DOHH2 (cell line): ENCODE data around the gene ABCD1.

Experiments used
- H3F3A ChIP-seq: fragments of 200-600 bp; sonication (generic), shearing (Covaris generic); 2 replicates; pipeline ENCODE4 v1.6.0; 2016; ENCODE audit warnings: antibody characterized with exemption, mild to moderate bottlenecking; ENCODE audit not compliant: control insufficient read depth, insufficient read depth
- H3K27ac ChIP-seq: fragments of 200-600 bp; sonication (generic); 2 replicates; pipeline ENCODE4 v1.5.1; 2014; ENCODE audit warnings: low read depth, mild to moderate bottlenecking, low read length, moderate library complexity
- H3K27me3 ChIP-seq: fragments of 200-600 bp; sonication (generic); 2 replicates; pipeline ENCODE4 v1.6.1; 2014; ENCODE audit warnings: mild to moderate bottlenecking, low read length, mixed read lengths; ENCODE audit not compliant: control insufficient read depth
- H3K36me3 ChIP-seq: fragments of 200-600 bp; sonication (generic); 2 replicates; pipeline ENCODE4 v1.6.1; 2014; ENCODE audit warnings: mild to moderate bottlenecking, low read length, moderate library complexity, mixed read lengths; ENCODE audit not compliant: control insufficient read depth
- H3K4me1 ChIP-seq: fragments of 200-600 bp; sonication (generic); 2 replicates; pipeline ENCODE4 v1.6.1; 2014; ENCODE audit warnings: mild to moderate bottlenecking, low read length, mixed read lengths; ENCODE audit not compliant: control insufficient read depth
- H3K4me2 ChIP-seq: fragments of 200-600 bp; sonication (generic); 2 replicates; pipeline ENCODE4 v1.6.0; 2014; ENCODE audit warnings: mild to moderate bottlenecking, low read length, moderate library complexity
- H3K4me3 ChIP-seq: fragments of 200-600 bp; sonication (generic); 2 replicates; pipeline ENCODE4 v1.5.1; 2014; ENCODE audit warnings: mild to moderate bottlenecking, low read length, mixed read lengths
- H3K79me2 ChIP-seq: fragments of 200-600 bp; sonication (generic); 2 replicates; pipeline ENCODE4 v1.6.1; 2014; ENCODE audit warnings: mild to moderate bottlenecking, low read length, mixed read lengths; ENCODE audit not compliant: control insufficient read depth
- H3K9me2 ChIP-seq: fragments of 200-600 bp; sonication (generic); replicated peaks from 2 replicates; pipeline ENCODE4 v1.6.1; 2014; ENCODE audit warnings: mild to moderate bottlenecking, low read length, mixed read lengths; ENCODE audit not compliant: control insufficient read depth
- H3K9me3 ChIP-seq: fragments of 200-600 bp; sonication (generic); 2 replicates; pipeline ENCODE4 v1.6.1; 2014; ENCODE audit warnings: antibody characterized with exemption, low read length, mixed read lengths; ENCODE audit not compliant: control insufficient read depth, insufficient read depth
- H4K20me1 ChIP-seq: fragments of 200-600 bp; sonication (generic); 2 replicates; pipeline ENCODE4 v1.6.0; 2014; ENCODE audit warnings: low read depth, mild to moderate bottlenecking, antibody characterized with exemption, low read length, moderate library complexity; ENCODE audit not compliant: control insufficient read depth, insufficient read depth
- CTCF ChIP-seq: fragments of 200-600 bp; sonication (generic); IDR thresholded peaks from one replicate; pipeline ENCODE4 v1.5.1; 2014; ENCODE audit warnings: antibody characterized with exemption, mild to moderate bottlenecking, low read depth, low read length; ENCODE audit not compliant: poor library complexity, severe bottlenecking
- EZH2phosphoT487 ChIP-seq: fragments of 200-600 bp; sonication (generic); IDR thresholded peaks from 2 replicates; pipeline ENCODE4 v1.6.1; 2017; ENCODE audit warnings: borderline replicate concordance, mild to moderate bottlenecking, antibody characterized with exemption, low read length, moderate library complexity, mixed read lengths

The ABCD1 gene

GRCh38 chrX:153735274-153735673 is 10.6 kb downstream of the ABCD1 start:
- no peak for TF ChIP-seq EZH2phosphoT487
- peak; percentile 31 for TF ChIP-seq CTCF
- H3K79me2 ChIP-seq = no peaks in the 10 kb centered on the region
- no peaks in the 10 kb centered on the region for H3F3A ChIP-seq
- no peaks in the 10 kb centered on the region for H4K20me1 ChIP-seq
- H3K4me3 ChIP-seq = no peak overlapping the region
- no peaks in the 10 kb centered on the region for H3K9me3 ChIP-seq
- no peak overlapping the region for H3K27ac ChIP-seq
- H3K4me1 ChIP-seq = peaks cover 9% of the 10 kb centered on the region
- no peak overlapping the region for H3K4me2 ChIP-seq
- no peaks in the 10 kb centered on the region for H3K36me3 ChIP-seq
- H3K9me2 ChIP-seq = no peaks in the 10 kb centered on the region
- no peaks in the 10 kb centered on the region for H3K27me3 ChIP-seq

- H3K9me3 ChIP-seq = no peaks in the 10 kb centered on the region
- H3K4me3 ChIP-seq = no peak overlapping the region
- H3K36me3 ChIP-seq = no peaks in the 10 kb centered on the region
- no peaks in the 10 kb centered on the region for H3F3A ChIP-seq
- no peaks in the 10 kb centered on the region for H4K20me1 ChIP-seq
- no peak overlapping the region for H3K4me2 ChIP-seq
- no peaks in the 10 kb centered on the region for H3K79me2 ChIP-seq
- no peaks in the 10 kb centered on the region for H3K9me2 ChIP-seq
- peaks cover 9% of the 10 kb centered on the region for H3K4me1 ChIP-seq
- no peaks in the 10 kb centered on the region for H3K27me3 ChIP-seq
- H3K27ac ChIP-seq = no peak overlapping the region
- TF ChIP-seq EZH2phosphoT487 (no peak), CTCF (no peak)
These were observed 11.6 kb downstream of the ABCD1 start for GRCh38 chrX:153736071-153736820.

- TF ChIP-seq EZH2phosphoT487 (no peak), CTCF (no peak)
- no peaks in the 10 kb centered on the region for H3K79me2 ChIP-seq
- H3K36me3 ChIP-seq = no peaks in the 10 kb centered on the region
- no peaks in the 10 kb centered on the region for H4K20me1 ChIP-seq
- no peaks in the 10 kb centered on the region for H3K27me3 ChIP-seq
- H3K4me3 ChIP-seq = no peak overlapping the region
- H3K9me2 ChIP-seq = no peaks in the 10 kb centered on the region
- no peaks in the 10 kb centered on the region for H3K9me3 ChIP-seq
- H3K4me1 ChIP-seq = peaks cover 9% of the 10 kb centered on the region
- H3F3A ChIP-seq = no peaks in the 10 kb centered on the region
- no peak overlapping the region for H3K27ac ChIP-seq
- no peak overlapping the region for H3K4me2 ChIP-seq
These were observed 12.3 kb downstream of the ABCD1 start for GRCh38 chrX:153736871-153737441.
